ENCODE data around the gene PKMYT1.

Gene PKMYT1

DNA sequence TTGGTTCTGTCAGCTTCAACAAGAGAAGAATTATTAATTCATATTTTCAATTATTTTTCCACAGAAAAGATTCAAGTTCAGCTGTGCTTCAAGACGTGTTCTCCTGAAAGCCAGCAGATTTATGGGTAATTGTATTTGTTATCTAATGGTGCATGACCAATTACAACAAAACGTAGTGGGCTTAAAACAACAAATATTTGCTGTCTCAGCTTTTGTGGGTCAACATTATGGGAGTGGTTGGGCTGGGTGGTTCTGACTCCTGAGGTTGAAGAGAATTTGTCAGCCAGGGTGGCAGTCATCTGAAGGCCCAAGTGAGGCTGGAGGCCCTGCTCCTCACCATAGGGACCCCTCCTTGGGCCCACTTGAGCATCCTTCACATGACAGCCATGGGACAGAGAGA lies 40.3 kb downstream of the PKMYT1 start:
- TF ChIP-seq EZH2phosphoT487 (IDR thresholded peaks at IDR 0.05; ENCODE audit: borderline replicate concordance): no peak
- TF ChIP-seq, protein P1, sequence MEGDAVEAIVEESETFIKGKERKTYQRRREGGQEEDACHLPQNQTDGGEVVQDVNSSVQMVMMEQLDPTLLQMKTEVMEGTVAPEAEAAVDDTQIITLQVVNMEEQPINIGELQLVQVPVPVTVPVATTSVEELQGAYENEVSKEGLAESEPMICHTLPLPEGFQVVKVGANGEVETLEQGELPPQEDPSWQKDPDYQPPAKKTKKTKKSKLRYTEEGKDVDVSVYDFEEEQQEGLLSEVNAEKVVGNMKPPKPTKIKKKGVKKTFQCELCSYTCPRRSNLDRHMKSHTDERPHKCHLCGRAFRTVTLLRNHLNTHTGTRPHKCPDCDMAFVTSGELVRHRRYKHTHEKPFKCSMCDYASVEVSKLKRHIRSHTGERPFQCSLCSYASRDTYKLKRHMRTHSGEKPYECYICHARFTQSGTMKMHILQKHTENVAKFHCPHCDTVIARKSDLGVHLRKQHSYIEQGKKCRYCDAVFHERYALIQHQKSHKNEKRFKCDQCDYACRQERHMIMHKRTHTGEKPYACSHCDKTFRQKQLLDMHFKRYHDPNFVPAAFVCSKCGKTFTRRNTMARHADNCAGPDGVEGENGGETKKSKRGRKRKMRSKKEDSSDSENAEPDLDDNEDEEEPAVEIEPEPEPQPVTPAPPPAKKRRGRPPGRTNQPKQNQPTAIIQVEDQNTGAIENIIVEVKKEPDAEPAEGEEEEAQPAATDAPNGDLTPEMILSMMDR (conservative IDR thresholded peaks at IDR 0.05; ENCODE audit: low read length): no peak

DNA sequence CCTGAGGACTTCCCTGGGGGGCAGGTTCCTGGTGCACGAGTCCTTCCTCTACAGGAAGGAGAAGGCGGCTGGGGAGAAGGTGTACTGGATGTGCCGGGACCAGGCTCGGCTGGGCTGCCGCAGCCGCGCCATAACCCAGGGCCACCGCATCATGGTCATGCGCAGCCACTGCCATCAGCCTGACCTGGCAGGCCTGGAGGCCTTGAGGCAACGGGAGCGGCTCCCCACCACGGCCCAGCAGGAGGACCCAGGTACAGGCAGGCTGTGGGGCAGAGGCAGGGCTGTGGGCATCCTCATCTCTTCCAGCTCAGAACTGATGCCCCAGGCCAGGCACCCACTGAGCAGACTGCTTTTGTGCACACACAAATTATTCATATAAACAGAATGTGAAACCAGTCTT lies 42.0 kb downstream of the PKMYT1 start:
- H3K4me3 ChIP-seq (ENCODE audit: low read length, poor library complexity, severe bottlenecking): no peak overlapping the region
- no peak overlapping the region for H3K4me2 ChIP-seq (ENCODE audit: low read depth, low read length, poor library complexity, severe bottlenecking)
- H3K9me2 ChIP-seq (replicated peaks; ENCODE audit: low read depth, low read length): no peaks in the 10 kb centered on the region
- H3K9ac ChIP-seq (ENCODE audit: low read depth, low read length, poor library complexity, severe bottlenecking): no peak overlapping the region
- no peaks in the 10 kb centered on the region for H4K20me1 ChIP-seq (ENCODE audit: insufficient read depth, low read length, poor library complexity, severe bottlenecking)
- H3K36me3 ChIP-seq (ENCODE audit: insufficient read depth, low read length): peaks cover 9% of the 10 kb centered on the region; the same call in 1 of the 2 replicates
- H3K4me1 ChIP-seq (ENCODE audit: insufficient read depth, low read length, poor library complexity, severe bottlenecking): no peaks in the 10 kb centered on the region
- H3K9me3 ChIP-seq (ENCODE audit: insufficient read depth, low read depth, low read length): no peaks in the 10 kb centered on the region
- no peak overlapping the region for H2AFZ ChIP-seq (ENCODE audit: low read length)
- TF ChIP-seq, protein P1 (conservative IDR thresholded peaks at IDR 0.05; ENCODE audit: low read length): no peak
- TF ChIP-seq EZH2phosphoT487 (IDR thresholded peaks at IDR 0.05; ENCODE audit: borderline replicate concordance): no peak
- no peaks in the 10 kb centered on the region for H3K79me2 ChIP-seq (ENCODE audit: insufficient read depth, low read length)
- no peaks in the 10 kb centered on the region for H3K27me3 ChIP-seq (ENCODE audit: insufficient read depth, low read length, poor library complexity, severe bottlenecking)
- no peaks in the 10 kb centered on the region for H3F3A ChIP-seq (ENCODE audit: low read depth)

More for the DNA sequence above, 40.3 kb downstream of the PKMYT1 start:
- Histone ChIP-seq H3F3A (ENCODE audit: low read depth) (no peaks in the 10 kb centered on the region), H4K20me1 (ENCODE audit: insufficient read depth, low read length, poor library complexity, severe bottlenecking) (no peaks in the 10 kb centered on the region), H3K9me3 (ENCODE audit: insufficient read depth, low read depth, low read length) (no peaks in the 10 kb centered on the region), H3K79me2 (ENCODE audit: insufficient read depth, low read length) (no peaks in the 10 kb centered on the region), H3K4me1 (ENCODE audit: insufficient read depth, low read length, poor library complexity, severe bottlenecking) (no peaks in the 10 kb centered on the region), H3K27me3 (ENCODE audit: insufficient read depth, low read length, poor library complexity, severe bottlenecking) (no peaks in the 10 kb centered on the region), H3K36me3 (ENCODE audit: insufficient read depth, low read length) (peaks cover 9% of the 10 kb centered on the region; the same call in 1 of the 2 replicates), H3K4me2 (ENCODE audit: low read depth, low read length, poor library complexity, severe bottlenecking) (no peak overlapping the region), H3K9ac (ENCODE audit: low read depth, low read length, poor library complexity, severe bottlenecking) (no peak overlapping the region), H3K4me3 (ENCODE audit: low read length, poor library complexity, severe bottlenecking) (no peak overlapping the region), H2AFZ (ENCODE audit: low read length) (no peak overlapping the region), H3K9me2 (replicated peaks; ENCODE audit: low read depth, low read length) (no peaks in the 10 kb centered on the region)

DNA sequence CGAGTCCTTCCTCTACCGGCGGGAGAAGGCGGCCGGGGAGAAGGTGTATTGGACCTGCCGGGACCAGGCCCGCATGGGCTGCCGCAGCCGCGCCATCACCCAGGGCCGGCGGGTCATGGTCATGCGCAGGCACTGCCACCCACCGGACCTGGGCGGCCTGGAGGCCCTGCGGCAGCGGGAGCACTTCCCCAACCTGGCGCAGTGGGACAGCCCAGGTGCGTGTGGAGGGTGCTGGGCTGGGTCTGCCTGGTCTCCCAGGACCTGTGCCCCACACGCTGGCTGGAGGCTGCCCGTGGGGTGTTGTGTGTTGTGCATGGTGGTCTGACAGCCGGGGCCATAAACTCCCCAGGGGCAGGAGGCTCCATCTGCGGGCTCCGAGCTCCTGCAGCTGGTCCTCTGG lies 43.1 kb downstream of the PKMYT1 start:
- Histone ChIP-seq H3K9me3 (ENCODE audit: insufficient read depth, low read depth, low read length) (no peaks in the 10 kb centered on the region), H3K4me1 (ENCODE audit: insufficient read depth, low read length, poor library complexity, severe bottlenecking) (no peaks in the 10 kb centered on the region), H3K27me3 (ENCODE audit: insufficient read depth, low read length, poor library complexity, severe bottlenecking) (no peaks in the 10 kb centered on the region), H3F3A (ENCODE audit: low read depth) (no peaks in the 10 kb centered on the region), H3K4me3 (ENCODE audit: low read length, poor library complexity, severe bottlenecking) (no peak overlapping the region), H3K4me2 (ENCODE audit: low read depth, low read length, poor library complexity, severe bottlenecking) (no peak overlapping the region), H3K9ac (ENCODE audit: low read depth, low read length, poor library complexity, severe bottlenecking) (no peak overlapping the region), H2AFZ (ENCODE audit: low read length) (no peak overlapping the region), H3K79me2 (ENCODE audit: insufficient read depth, low read length) (no peaks in the 10 kb centered on the region), H3K9me2 (replicated peaks; ENCODE audit: low read depth, low read length) (no peaks in the 10 kb centered on the region), H4K20me1 (ENCODE audit: insufficient read depth, low read length, poor library complexity, severe bottlenecking) (no peaks in the 10 kb centered on the region), H3K36me3 (ENCODE audit: insufficient read depth, low read length) (peaks cover 9% of the 10 kb centered on the region; the same call in 1 of the 2 replicates)
- no peak for TF ChIP-seq EZH2phosphoT487 (IDR thresholded peaks at IDR 0.05; ENCODE audit: borderline replicate concordance)
- TF ChIP-seq, protein P1 (conservative IDR thresholded peaks at IDR 0.05; ENCODE audit: low read length): no peak
